A673 (cell line): ENCODE data around the gene SAMHD1. TPM values are rescaled to one million over a fixed set of nuclear protein-coding genes. Genes with fewer than 3 reads are reported as not detected.
"Not testable (repeated sequence)": the region's sequence is repeated elsewhere in the genome, so short reads cannot be mapped to it uniquely, and the experiment has no call there.

Source experiments
- BruUV-seq: library from RNA; stranded (reverse); fragments of 400-500 nt; replicated peaks from 2 replicates; lab custom pipeline; 2021; lab: Mats Ljungman, UMichigan
- CTCF ChIA-PET: fragments of 300-600 bp; sonication (Branson Sonifier 250); formaldehyde crosslinking; loops from one replicate; lab custom pipeline; 2022; ENCODE audit warnings: antibody characterized with exemption; lab: Charles Lee
- POLR2A ChIA-PET: fragments of 300-600 bp; sonication (Branson Sonifier 250); formaldehyde crosslinking; loops from one replicate; lab custom pipeline; 2022; ENCODE audit warnings: antibody characterized with exemption; ENCODE audit not compliant: low non-redundant PET; lab: Charles Lee
- DNase-seq: peaks from one replicate; pipeline ENCODE4 v3.0.0-alpha.2; 2015; ENCODE audit warnings: low spot score
- H3K27ac ChIP-seq: fragments of 200-600 bp; sonication (generic); 2 replicates; pipeline ENCODE4 v1.5.1; 2016; ENCODE audit warnings: mixed run types, low read depth, mild to moderate bottlenecking, mixed read lengths, antibody characterized with exemption, low read length; ENCODE audit not compliant: poor library complexity, severe bottlenecking
- H3K27me3 ChIP-seq: fragments of 200-600 bp; sonication (generic); replicated peaks from 2 replicates; pipeline ENCODE4 v1.6.1; 2017; ENCODE audit warnings: mixed run types, low read depth, mild to moderate bottlenecking, mixed read lengths, antibody characterized with exemption, low read length; ENCODE audit not compliant: insufficient read depth, poor library complexity
- H3K36me3 ChIP-seq: fragments of 200-600 bp; sonication (generic); 2 replicates; pipeline ENCODE4 v1.6.1; 2016; ENCODE audit warnings: mixed run types, mild to moderate bottlenecking, mixed read lengths, antibody characterized with exemption, low read length; ENCODE audit not compliant: insufficient read depth, poor library complexity, severe bottlenecking
- H3K4me1 ChIP-seq: fragments of 200-600 bp; sonication (generic); 2 replicates; pipeline ENCODE4 v1.6.1; 2017; ENCODE audit warnings: mixed run types, mild to moderate bottlenecking, mixed read lengths, antibody characterized with exemption, low read length; ENCODE audit not compliant: insufficient read depth, poor library complexity, severe bottlenecking
- H3K4me3 ChIP-seq: fragments of 200-600 bp; sonication (generic); 2 replicates; pipeline ENCODE4 v1.5.1; 2016; ENCODE audit warnings: low read depth, mixed run types, mild to moderate bottlenecking, mixed read lengths, low read length; ENCODE audit not compliant: poor library complexity, severe bottlenecking
- H3K9me3 ChIP-seq: fragments of 200-600 bp; sonication (generic); 2 replicates; pipeline ENCODE4 v1.6.1; 2016; ENCODE audit warnings: mixed run types, low read depth, mild to moderate bottlenecking, mixed read lengths, antibody characterized with exemption, low read length; ENCODE audit not compliant: poor library complexity, severe bottlenecking
- EZH2 ChIP-seq: fragments of 200-600 bp; sonication (generic); IDR thresholded peaks from 2 replicates; pipeline ENCODE4 v1.6.1; 2017; ENCODE audit warnings: borderline replicate concordance, low read depth, mild to moderate bottlenecking, mixed read lengths, antibody characterized with exemption, low read length; ENCODE audit not compliant: poor library complexity, severe bottlenecking
- intact Hi-C: fragments of 100-400 bp; cut with micrococcal nuclease; formaldehyde crosslinking; loops from one replicate; pipeline ENCODE4 v1.10.0; 2022; ENCODE audit not compliant: unreplicated experiment
- total RNA-seq: library from RNA; stranded (reverse); gene quantifications from 2 replicates; pipeline ENCODE4 v1.2.3, GENCODE V29; 2021
- TF ChIP-seq, protein P1 (sequence below): fragments of 300-800, 200-600 bp; sonication (generic); conservative IDR thresholded peaks from 2 replicates; pipeline ENCODE4 v1.5.1; 2017; ENCODE audit warnings: low read depth, mild to moderate bottlenecking, antibody characterized with exemption, low read length, moderate library complexity, mixed read lengths

The SAMHD1 gene
- total RNA-seq, 1 experiment from 2014 or later, result 10.9 TPM

DNA sequence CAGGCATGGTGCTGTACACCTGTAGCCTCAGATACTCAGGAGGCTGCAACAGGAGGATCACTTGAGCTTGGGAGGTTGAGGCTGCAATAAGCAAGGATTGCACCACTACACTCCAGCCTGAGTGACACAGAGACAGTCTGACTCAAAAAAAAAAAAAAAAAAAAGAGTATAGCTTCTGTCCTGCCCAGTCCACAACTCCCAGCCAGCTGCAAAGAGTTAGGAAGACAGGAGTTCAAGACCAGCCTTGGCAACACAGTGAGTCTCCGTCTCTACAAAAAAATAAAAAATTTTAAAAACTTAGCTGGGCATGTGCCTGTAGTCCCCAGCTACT lies 103.8 kb downstream of the SAMHD1 start:
- no peaks in the 10 kb centered on the region for H3K27me3 ChIP-seq
- peaks cover 3% of the 10 kb centered on the region for H3K36me3 ChIP-seq
- H3K27ac ChIP-seq, result no peak overlapping the region
- no peak for DNase-seq
- intact Hi-C loops, result no loop called here
- ChIA-PET CTCF (no interaction called here), POLR2A (no interaction called here)
- H3K9me3 ChIP-seq, result no peaks in the 10 kb centered on the region
- H3K4me3 ChIP-seq, result no peak overlapping the region
- no peak for TF ChIP-seq EZH2
- TF ChIP-seq, protein P1, sequence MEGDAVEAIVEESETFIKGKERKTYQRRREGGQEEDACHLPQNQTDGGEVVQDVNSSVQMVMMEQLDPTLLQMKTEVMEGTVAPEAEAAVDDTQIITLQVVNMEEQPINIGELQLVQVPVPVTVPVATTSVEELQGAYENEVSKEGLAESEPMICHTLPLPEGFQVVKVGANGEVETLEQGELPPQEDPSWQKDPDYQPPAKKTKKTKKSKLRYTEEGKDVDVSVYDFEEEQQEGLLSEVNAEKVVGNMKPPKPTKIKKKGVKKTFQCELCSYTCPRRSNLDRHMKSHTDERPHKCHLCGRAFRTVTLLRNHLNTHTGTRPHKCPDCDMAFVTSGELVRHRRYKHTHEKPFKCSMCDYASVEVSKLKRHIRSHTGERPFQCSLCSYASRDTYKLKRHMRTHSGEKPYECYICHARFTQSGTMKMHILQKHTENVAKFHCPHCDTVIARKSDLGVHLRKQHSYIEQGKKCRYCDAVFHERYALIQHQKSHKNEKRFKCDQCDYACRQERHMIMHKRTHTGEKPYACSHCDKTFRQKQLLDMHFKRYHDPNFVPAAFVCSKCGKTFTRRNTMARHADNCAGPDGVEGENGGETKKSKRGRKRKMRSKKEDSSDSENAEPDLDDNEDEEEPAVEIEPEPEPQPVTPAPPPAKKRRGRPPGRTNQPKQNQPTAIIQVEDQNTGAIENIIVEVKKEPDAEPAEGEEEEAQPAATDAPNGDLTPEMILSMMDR, result no peak
- H3K4me1 ChIP-seq, result peaks cover 28% of the 10 kb centered on the region
- no TSS peak for BruUV-seq

DNA sequence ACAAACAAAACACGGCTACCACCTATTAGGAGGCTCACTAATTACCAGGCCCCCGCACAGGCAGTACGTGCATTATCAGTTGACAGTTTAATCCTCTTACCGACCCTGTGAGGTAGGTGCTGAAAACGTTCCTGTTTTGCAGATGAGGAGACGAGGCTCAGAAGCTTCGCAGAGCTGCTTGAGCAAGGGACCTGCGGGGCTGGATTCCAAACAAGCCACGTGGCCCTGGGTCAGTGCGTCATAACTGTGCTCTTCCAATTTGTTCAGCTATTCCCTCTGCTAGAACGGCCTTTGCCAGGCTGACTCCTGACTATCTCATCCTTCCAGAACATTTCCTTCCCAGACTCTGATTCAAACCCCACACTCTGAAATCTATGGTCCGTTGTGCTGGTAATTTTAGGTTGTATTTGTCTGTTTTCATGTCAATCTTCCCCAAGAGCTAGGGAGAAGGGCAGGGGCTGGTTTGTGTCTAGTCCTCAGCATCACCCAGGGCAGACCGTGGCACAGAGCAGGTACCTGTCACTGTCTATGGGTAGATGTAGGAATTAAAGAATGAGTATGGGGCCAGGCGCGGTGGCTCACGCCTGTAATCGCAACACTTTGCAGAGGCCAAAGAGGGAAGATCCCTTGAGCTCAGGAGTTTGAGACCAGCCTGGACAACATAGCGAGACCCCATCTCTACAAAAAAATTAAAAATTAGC lies 104.3 kb downstream of the SAMHD1 start:
- ChIA-PET POLR2A (no interaction called here), CTCF (no interaction called here)
- Histone ChIP-seq H3K27me3 (no peaks in the 10 kb centered on the region), H3K4me3 (no peak overlapping the region), H3K9me3 (no peaks in the 10 kb centered on the region), H3K36me3 (peaks cover 3% of the 10 kb centered on the region), H3K4me1 (peaks cover 33% of the 10 kb centered on the region), H3K27ac (no peak overlapping the region)
- no TSS peak for BruUV-seq
- intact Hi-C loops, result no loop called here
- no peak for DNase-seq
- TF ChIP-seq EZH2, result no peak
- TF ChIP-seq, protein P1, result no peak

DNA sequence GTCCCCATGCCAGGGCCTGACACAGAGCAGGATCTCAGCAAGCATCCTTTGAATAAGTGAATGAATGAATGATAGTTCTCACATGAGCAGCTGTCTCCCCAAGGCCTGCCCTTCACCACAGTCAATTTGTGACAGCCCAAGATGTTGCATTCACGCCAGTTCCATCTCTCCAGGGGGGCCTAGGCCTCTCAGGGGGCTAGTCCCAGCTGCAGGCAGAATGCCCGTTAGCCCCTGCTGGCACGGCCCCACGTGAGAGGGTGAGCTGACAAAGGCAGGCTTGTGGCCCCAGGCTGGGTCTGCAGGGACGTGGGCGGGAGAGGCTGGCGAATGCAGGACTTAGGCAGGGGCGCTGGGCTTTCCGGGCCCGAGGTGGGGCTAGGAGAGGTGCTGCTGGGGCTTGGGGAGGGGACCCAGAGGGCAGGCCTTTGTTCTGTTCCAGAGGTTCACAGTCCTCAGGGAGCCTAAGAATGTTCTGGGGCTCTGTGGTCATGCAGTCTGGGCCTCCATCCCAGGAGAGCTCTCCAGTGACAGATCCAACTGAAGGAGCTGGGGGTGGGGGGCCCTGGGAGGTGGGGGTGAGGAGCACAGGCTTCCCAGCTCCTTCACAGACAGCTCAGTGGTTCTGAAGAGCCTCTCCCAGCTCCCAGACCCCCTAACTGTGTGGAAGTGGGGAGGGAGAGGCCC lies 106.1 kb downstream of the SAMHD1 start:
- ChIA-PET CTCF (interaction anchor here (0.6 kb wide), 1 partner anchor 32 kb away, joined by 7 read pairs; no protein-coding TSS in a partner anchor), POLR2A (no interaction called here)
- H3K27ac ChIP-seq, result peak overlapping the region; percentile 85

DNA sequence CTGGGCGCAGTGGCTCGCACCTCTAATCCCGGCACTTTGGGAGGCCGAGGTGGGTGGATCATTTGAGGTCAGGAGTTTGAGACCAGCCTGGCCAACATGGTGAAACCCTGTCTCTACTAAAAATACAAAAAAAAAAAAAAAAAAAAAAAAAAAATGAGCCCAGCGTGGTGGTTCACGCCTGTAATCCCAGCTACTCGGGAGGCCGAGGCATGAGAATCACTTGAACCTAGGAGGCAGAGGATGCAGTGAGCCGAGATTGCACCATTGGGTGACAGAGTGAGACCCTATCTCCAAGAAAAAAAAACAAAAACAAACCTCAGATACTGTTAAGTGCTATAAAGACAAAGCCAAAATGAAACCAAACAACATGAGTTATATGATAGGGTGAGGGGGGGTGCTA lies 110.5 kb downstream of the SAMHD1 start:
- BruUV-seq, H3K4me3 ChIP-seq, H3K36me3 ChIP-seq, intact Hi-C loops, DNase-seq, H3K9me3 ChIP-seq, H3K27me3 ChIP-seq, POLR2A ChIA-PET: not testable (repeated sequence)
- CTCF ChIA-PET, result interaction anchor here (1.3 kb wide), 1 partner anchor 32 kb away, joined by 8 read pairs; no protein-coding TSS in a partner anchor
- peaks cover 42% of the 10 kb centered on the region for H3K4me1 ChIP-seq
- H3K27ac ChIP-seq, result peak overlapping the region; percentile 81

More for the DNA sequence above, 106.1 kb downstream of the SAMHD1 start:
- no TSS peak for BruUV-seq
- peak; percentile 69 for DNase-seq
- Histone ChIP-seq H3K36me3 (no peaks in the 10 kb centered on the region), H3K9me3 (no peaks in the 10 kb centered on the region), H3K4me1 (peaks cover 42% of the 10 kb centered on the region), H3K27me3 (no peaks in the 10 kb centered on the region), H3K4me3 (no peak overlapping the region)
- intact Hi-C loops, result no loop called here
- TF ChIP-seq, protein P1, result no peak
- TF ChIP-seq EZH2, result no peak
